ENCODE measurements around the gene USP15.
"Not testable (repeated sequence)": the region's sequence is repeated elsewhere in the genome, so short reads cannot be mapped to it uniquely, and the experiment has no call there.

Gene USP15

DNA sequence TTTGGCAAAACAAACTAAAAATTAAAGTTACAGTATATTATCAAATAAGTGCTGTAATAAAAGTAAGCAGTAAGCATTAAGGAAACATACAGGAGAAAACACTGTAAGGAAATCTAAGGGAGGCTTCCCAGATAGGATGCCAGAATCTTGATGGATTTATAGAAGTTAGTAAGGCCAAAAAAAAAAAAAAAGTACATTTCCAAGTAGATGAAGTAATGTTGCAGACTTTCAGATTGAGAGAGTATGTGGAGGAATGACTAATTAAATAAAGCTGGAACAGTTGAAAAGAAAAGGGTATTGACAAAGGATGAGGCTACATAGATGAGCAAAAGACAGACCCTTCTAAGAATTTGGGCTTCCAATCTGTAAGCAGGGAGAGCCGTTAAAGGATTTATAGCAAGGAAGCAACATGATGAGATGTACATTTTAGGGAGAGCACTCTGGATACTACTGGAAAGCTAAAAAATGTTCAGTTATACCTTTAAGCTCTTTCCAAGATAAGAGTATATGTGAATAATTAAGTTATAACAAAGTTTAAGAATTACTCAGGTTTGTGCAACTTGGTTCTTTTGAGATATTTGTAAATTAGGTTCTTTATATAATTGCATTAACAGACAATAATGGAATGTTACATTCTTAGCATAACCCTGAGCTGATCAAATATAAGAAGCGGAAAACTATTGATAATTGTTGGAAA, 119.0 kb downstream of the USP15 start:
- no peak for DNase-seq

DNA sequence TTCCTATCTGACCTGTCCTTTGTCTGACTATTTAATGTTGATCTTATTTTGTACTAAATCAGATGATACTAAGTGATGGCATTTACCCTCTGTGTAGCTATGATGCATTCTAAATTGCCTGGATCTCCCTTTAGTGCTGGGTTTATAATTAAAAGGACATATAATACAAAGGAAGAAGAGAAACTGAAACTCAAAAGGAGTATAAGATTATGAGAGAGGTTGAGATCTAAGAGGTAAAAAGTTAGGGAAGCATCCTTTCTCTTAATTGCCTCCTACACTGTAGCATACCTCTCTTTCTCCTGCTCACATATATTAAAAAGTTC, 119.5 kb downstream of the USP15 start:
- no peak for DNase-seq

DNA sequence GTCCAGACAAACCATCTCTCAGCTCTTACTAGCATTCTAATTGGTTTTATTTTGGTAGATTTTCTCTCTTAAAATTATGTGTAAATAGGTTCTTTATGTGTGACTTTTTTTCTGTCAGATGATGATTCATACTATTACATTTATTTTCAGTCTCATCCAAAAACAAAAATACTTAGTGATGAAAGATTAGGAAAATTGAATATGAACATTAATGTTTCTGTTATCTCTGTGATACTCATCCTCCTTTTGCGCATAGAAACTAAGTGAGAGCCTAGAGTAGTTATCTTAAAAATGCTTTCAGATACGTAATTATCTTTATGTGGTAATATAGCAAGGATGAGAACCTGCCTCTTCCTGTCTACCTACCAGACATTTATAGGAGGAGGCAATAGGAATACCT, 122.3 kb downstream of the USP15 start:
- DNase-seq = no peak

- DNase-seq = no peak
Observed at GRCh38 chr12:62396750-62397149, 136.5 kb downstream of the USP15 start.

GRCh38 chr12:62400135-62400534, 139.9 kb downstream of the USP15 start:
- no peak for DNase-seq

GRCh38 chr12:62401631-62402030, 141.4 kb downstream of the USP15 start:
- no peak for DNase-seq

- no peak for DNase-seq
Observed at GRCh38 chr12:62403031-62403430, 142.8 kb downstream of the USP15 start.

GRCh38 chr12:62407587-62407986, 147.4 kb downstream of the USP15 start:
- no peak for DNase-seq

GRCh38 chr12:62409068-62409467, 148.9 kb downstream of the USP15 start:
- DNase-seq = no peak

DNA sequence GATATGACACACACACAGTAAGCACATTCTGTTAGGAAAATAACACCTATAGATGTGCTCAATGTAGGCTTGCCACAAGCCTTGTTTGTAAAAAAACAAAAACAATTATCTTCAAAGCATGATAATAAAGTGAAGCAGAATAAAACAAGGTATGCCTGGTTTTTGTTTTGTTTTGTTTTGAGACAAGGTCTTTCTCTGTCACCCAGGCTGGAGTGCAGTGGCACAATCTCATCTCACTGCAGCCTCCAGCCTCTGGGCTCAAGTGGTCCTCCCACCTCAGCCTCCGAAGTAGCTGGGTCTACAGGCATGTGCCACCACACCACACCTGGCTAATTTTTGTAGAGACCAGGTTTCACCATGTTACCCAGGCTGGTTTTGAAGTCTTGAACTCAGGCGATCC, 154.0 kb downstream of the USP15 start:
- DNase-seq = no peak

DNA sequence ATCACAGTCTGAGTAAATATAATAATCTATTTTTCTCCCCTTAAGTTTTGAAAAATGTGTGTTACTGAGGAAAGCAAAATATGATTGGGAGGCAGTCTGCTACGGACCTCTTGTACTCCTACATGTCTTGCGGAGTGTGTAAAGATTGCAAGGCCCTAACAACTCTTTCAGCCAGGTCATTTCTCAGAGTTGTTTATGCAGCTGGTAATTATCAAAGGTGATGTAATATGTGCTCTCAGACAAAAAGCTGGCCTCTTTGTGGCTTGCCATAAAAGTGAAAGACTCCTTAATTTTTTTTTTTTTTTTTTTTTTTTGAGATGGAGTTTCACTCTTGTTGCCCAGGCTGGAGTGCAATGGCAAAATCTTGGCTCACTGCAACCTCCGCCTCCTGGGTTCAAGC, 165.9 kb downstream of the USP15 start:
- no peak for DNase-seq

- no peak for DNase-seq
Observed at GRCh38 chr12:62429457-62429856, 169.3 kb downstream of the USP15 start.

DNA sequence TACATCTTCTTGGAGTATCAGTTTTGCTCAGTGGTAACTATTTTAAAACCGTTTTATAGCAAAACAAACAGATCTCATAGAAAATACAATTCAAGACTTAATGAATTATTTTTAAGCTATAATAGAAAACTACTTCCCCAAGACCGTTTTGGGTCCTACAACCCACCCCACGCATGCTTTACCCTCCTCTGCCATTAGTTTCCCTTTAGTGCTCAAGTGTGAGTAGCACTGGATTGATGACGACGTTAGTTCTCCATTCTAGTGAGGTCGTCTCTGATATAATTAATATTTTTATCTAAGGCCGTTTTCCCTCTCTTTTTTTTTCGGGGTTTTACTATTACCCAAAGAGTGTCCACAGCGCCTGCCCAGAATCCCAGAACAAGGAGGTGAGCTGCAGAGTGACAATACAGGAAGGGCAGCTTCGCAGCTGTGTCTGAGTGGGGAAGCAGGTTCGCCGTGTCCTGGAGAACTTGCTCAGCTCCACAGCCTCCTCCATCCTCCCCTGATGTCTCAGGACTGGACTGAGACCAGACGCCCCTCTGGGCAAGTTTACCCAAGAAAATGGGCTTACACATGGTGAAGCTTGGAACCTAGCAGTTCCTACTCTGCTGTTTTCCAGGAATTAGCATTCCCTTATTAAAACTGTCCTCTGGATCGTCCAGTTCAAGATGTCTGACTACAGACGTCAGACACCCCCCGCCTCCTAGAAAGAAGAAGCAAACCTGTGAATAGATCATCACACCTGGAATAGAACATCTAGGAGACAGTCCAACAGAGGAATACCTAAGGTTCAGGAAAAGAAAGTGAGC, 174.5 kb downstream of the USP15 start:
- peak; percentile 7 for DNase-seq

GRCh38 chr12:62435303-62436163, 175.3 kb downstream of the USP15 start:
- peak; percentile 55 for DNase-seq

GRCh38 chr12:62436164-62436503, 175.9 kb downstream of the USP15 start:
- DNase-seq = no peak

DNA sequence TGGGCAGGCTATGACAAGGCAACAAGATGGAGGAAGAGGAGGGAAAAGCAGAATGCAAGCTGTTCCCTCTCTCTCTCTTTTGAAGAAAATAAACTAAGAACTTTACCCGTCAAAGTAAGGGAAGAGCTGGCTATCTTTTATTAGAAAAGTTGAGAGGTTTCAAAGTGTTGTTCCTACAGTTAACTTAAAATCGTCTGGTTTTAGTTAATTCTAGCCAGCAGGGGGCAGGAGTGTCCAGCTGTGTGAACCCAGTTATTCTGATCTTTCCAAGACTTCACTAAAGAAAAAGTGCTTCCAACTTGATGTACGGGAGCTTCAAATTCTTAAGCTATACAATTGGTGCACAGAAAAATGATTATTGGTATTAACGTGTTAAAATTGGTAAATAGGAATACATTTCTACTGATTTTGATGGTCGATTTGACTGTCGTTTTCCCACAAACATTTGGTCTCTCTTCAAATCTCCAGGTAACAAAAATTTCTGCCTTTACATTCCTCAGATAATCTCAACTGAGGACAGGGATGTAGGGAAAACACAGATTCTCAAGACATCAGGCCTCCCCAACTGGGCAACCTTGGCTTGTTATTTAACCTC, 178.0 kb downstream of the USP15 start:
- DNase-seq = no peak

DNA sequence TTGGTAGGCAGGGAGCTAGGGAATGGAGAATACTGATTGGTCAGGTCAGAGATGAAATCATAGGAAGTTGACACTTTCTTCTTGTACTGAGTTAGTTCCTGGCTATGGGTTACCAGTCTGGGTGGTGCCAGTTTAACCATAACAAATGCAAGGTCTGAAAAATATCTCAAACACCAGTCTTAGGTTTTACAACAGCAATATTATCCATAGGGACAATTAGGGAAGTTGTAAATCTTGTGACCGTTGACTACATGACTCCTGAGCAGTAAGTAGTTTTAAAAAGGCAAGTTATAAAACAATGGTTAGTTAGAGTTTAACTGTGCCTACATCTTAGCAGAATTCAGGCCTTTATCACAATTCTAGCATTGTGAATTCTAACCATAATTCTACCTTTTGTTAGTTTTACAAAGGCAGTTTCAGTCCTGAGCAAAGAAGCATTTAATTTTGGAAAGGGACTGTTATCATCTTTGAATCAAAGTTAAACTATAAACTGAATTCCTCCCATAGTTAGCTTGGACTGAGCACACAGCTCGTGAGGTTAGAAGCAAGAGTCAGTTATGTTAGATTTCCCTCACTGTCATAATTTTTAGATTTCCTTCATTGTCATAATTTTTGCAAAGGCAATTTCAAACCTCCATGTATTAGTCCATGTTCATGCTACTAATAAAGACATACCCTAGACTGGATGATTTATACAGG, 186.7 kb downstream of the USP15 start:
- DNase-seq = no peak

- no peak for DNase-seq
Observed at GRCh38 chr12:62448436-62448835, 188.2 kb downstream of the USP15 start.

GRCh38 chr12:62455429-62455828, 195.2 kb downstream of the USP15 start:
- DNase-seq = not testable (repeated sequence)

GRCh38 chr12:62458626-62459025, 198.4 kb downstream of the USP15 start:
- DNase-seq = no peak

GRCh38 chr12:62459976-62460375, 199.8 kb downstream of the USP15 start:
- DNase-seq = no peak

DNA sequence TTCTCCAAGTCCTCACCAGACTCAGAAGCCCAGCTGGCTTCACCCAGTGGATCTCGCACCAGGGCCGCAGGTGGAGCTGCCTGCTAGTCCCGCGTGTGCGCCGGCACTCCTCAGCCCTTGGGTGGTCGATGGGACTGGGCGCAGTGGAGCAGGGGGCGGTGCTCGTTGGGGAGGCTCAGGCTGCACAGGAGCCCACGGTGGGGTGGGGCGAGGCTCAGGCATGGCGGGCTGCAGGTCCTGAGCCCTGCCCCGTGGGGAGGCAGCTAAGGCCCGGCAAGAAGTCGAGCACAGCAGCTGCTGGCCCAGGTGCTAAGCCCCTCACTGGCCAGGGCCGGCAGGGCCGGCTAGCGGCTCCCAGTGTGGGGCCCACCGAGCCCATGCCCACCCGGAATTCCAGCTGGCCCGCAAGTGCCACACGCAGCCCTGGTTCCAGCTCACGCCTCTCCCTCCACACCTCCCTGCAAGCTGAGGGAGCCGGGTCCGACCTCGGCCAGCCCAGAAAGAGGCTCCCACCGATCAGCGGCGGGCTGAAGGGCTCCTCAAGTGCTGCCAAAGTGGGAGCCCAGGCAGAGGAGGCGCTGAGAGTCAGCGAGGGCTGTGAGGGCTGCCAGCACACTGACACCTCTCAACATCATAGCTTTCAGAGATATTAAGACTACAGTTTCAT, 201.1 kb downstream of the USP15 start:
- DNase-seq = not testable (repeated sequence)
